Spleen (tissue), 11 donors: ENCODE data around the gene MRPL33. TPM values are rescaled to one million over a fixed set of nuclear protein-coding genes. Genes with fewer than 3 reads are reported as not detected.
"Not testable (repeated sequence)": the region's sequence is repeated elsewhere in the genome, so short reads cannot be mapped to it uniquely, and the experiment has no call there.

Experiments
- DNase-seq: peaks from one replicate; pipeline ENCODE4 v3.0.0-alpha.2; 2020
- H3K27ac ChIP-seq, 8 donors: fragments of 200-600 bp; sonication (generic) in 7 of 8; 1 replicate in 4 of 8; 2 replicates in 4 of 8; pipeline versions ENCODE4 v1.5.0 to v1.8.0; 2016 to 2021; ENCODE audit warnings: inconsistent platforms in 4 of 8, mild to moderate bottlenecking in 4 of 8, moderate library complexity in 1 of 8
- H3K27me3 ChIP-seq, 7 donors: fragments of 200-600 bp; sonication (generic) in 6 of 7; replicated peaks in 1 of 7; 1 replicate in 4 of 7; 2 replicates in 3 of 7; pipeline versions ENCODE4 v1.5.0 to v1.8.0; 2016 to 2021; ENCODE audit warnings: inconsistent platforms in 3 of 7, mild to moderate bottlenecking in 1 of 7
- H3K36me3 ChIP-seq, 6 donors: fragments of 200-600 bp; sonication (generic) in 5 of 6; 1 replicate in 4 of 6; 2 replicates in 2 of 6; pipeline versions ENCODE4 v1.5.0 to v1.8.0; 2016 to 2021; ENCODE audit warnings: inconsistent platforms in 2 of 6
- H3K4me1 ChIP-seq, 6 donors: fragments of 200-600 bp; sonication (generic) in 5 of 6; 1 replicate in 3 of 6; 2 replicates in 3 of 6; pipeline versions ENCODE4 v1.5.0 to v1.8.0; 2016 to 2021; ENCODE audit warnings: inconsistent platforms in 3 of 6
- H3K4me3 ChIP-seq, 8 donors: fragments of 200-600 bp; sonication (generic) in 7 of 8; 1 replicate in 4 of 8; 2 replicates in 4 of 8; pipeline versions ENCODE4 v1.5.0 to v1.8.0; 2016 to 2021; ENCODE audit warnings: inconsistent platforms in 4 of 8, mild to moderate bottlenecking in 4 of 8, moderate library complexity in 2 of 8
- H3K9me3 ChIP-seq, 8 donors: fragments of 200-600 bp; sonication (generic) in 7 of 8; 1 replicate in 4 of 8; 2 replicates in 4 of 8; pipeline versions ENCODE4 v1.5.0 to v1.8.0; 2016 to 2021; ENCODE audit warnings: inconsistent platforms in 4 of 8
- CTCF ChIP-seq, 11 experiments: fragments of 200-600 bp in 7 of 11; fragments of 450-650 bp in 4 of 11; sonication (generic) in 4 of 11; IDR thresholded peaks in 8 of 11; conservative IDR thresholded peaks in 3 of 11; 1 replicate in 7 of 11; 2 replicates in 4 of 11; pipeline versions ENCODE4 v1.4.0 to v1.8.0; 2016 to 2021; ENCODE audit warnings: antibody characterized with exemption in 11 of 11, inconsistent platforms in 4 of 11, mild to moderate bottlenecking in 1 of 11
- POLR2A ChIP-seq, 3 donors: fragments of 450-650 bp; IDR thresholded peaks; one replicate each; pipeline ENCODE4 v1.5.1; 2017; ENCODE audit warnings: antibody characterized with exemption in 3 of 3, mild to moderate bottlenecking in 1 of 3
- POLR2AphosphoS5 ChIP-seq, 3 donors: sonication (generic); formaldehyde crosslinking; IDR thresholded peaks; one replicate each; pipeline ENCODE4 v1.5.1; 2017; ENCODE audit warnings: antibody characterized with exemption in 3 of 3
- WGBS, 5 donors: extraction: QIAGEN DNeasy Blood & Tissue Kit in 3 of 5; methylation state at CpG; one replicate each; pipeline versions ENCODE4 v1.1.5 to v1.1.7; 2013 to 2018; 5-methylcytosine and 5-hydroxymethylcytosine counted together
- intact Hi-C: fragments of 100-400 bp; cut with DNase I; formaldehyde crosslinking; loops from one replicate; pipeline ENCODE4 v1.15.0; 2023; ENCODE audit warnings: low total_unique reads
- polyA plus RNA-seq, 3 donors: library from polyadenylated mRNA; stranded (reverse); fragments of 200-250 nt; gene quantifications; one replicate each; pipeline ENCODE4 v1.2.1, GENCODE V29; 2013
- total RNA-seq, 7 donors: library from RNA; depleted of rRNA in 3 of 7; stranded (reverse); fragments of >200 nt in 3 of 7; fragmentation: NEBNext Ultra II Directional in 4 of 7; extraction: Animal tissue kit (Norgen Biotek cat#: 25700) in 4 of 7; gene quantifications; one replicate each; pipeline versions ENCODE4 v1.1.0 to v1.2.1, GENCODE V29; 2016 to 2021
- donor health status: healthy with polysubstance abuse.
- donor health status: DM: no; HTN: no; CAD: no; lungs with moderate emphysema.
- donor health status: DM: no; HTN: no; CAD: no.
- donor health status: Bipolar disorder and iron deficiency.
- donor health status: healthy.
- donor health status: DM: no; HTN: no; CAD: no.
- donor health status: DM: yes; HTN: yes; CAD: no.

The MRPL33 gene
- total and polyA plus RNA-seq, 10 donors, result 48.3 to 166 (median 80.7) TPM

DNA sequence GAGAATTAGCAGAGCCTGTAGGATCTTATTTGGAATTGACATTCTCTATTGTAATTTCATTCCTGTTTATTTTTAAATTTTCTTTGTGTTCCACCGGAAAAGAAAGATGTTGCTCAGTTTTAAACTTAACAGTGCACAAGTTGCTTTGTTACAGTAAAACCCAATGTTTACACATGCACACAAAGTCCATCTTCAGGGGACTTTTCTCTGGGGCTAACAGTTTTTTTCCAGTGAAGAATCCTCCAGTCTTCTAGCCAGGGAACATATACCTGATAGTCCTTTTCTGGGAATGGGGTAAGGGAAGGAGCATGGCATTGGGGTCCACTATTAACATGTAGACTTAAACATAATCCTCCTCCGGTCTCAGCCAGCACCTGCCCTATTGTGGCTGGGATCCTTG lies 25.2 kb upstream of the MRPL33 start:
- WGBS, 5 donors, result 81 to 94% (median 89%) methylated on average over 2 of the region's 2 CpGs
- Histone ChIP-seq H3K27me3 (no peaks in the 10 kb centered on the region), H3K4me3 (no peak overlapping the region), H3K9me3 (peaks cover 0 to 16% (median 10%) of the 10 kb centered on the region in 8 donors), H3K27ac (no peak overlapping the region), H3K4me1 (no peaks in the 10 kb centered on the region), H3K36me3 (no peaks in the 10 kb centered on the region)
- DNase-seq, result no peak
- intact Hi-C loops, result no loop called here
- no peak for TF ChIP-seq POLR2AphosphoS5 (IDR thresholded peaks at IDR 0.05)
- TF ChIP-seq CTCF (IDR thresholded peaks at IDR 0.05 in 8 of 11, conservative IDR thresholded peaks at IDR 0.05 in 3 of 11), result no peak
- TF ChIP-seq POLR2A (IDR thresholded peaks at IDR 0.05), result no peak

DNA sequence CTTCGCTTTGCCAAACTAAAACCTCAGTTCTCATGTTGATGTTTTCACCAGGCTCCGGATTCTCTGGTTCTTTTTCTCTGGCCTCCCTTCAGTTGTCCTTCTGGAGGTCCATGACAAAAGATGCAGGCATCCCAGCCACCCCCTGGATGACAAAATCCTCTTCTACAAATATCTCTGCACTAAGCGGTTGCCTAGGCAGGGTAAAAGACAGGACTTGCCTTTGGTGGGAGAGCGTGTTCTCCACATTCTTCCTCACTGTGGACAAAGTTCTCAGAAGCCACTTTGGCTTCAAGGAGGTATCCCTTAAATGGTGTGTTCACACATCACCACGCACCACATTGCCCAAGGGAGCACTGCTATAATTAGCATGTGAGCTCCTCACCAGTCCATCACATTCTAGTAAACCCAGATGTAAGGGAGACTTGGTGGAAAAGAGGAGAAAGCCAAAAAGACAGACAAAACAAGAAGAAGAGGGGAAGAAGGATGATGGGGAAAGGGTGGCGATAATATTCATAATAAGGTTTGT lies 23.6 kb upstream of the MRPL33 start:
- intact Hi-C loops, result no loop called here
- WGBS, 5 donors, result 73 to 90% (median 75%) methylated on average over 6 of the region's 6 CpGs
- peaks cover 0 to 4% (median 0%) of the 10 kb centered on the region in 7 donors for H3K27me3 ChIP-seq
- TF ChIP-seq POLR2A (IDR thresholded peaks at IDR 0.05) (no peak), CTCF (IDR thresholded peaks at IDR 0.05 in 8 of 11, conservative IDR thresholded peaks at IDR 0.05 in 3 of 11) (no peak), POLR2AphosphoS5 (IDR thresholded peaks at IDR 0.05) (no peak)
- H3K9me3 ChIP-seq, result peaks cover 0 to 16% (median 10%) of the 10 kb centered on the region in 8 donors
- no peak overlapping the region for H3K4me3 ChIP-seq
- peaks cover 0 to 6% (median 0%) of the 10 kb centered on the region in 6 donors for H3K4me1 ChIP-seq
- DNase-seq, result no peak
- H3K27ac ChIP-seq, result no peak overlapping the region
- H3K36me3 ChIP-seq, result no peaks in the 10 kb centered on the region

GRCh38 chr2:27748803-27749554 lies 22.5 kb upstream of the MRPL33 start:
- peaks cover 0 to 16% (median 10%) of the 10 kb centered on the region in 8 donors for H3K9me3 ChIP-seq
- intact Hi-C loops, result not testable (repeated sequence)
- 76 to 91% (median 79%) methylated on average over 2 of the region's 2 CpGs for WGBS, 5 donors

DNA sequence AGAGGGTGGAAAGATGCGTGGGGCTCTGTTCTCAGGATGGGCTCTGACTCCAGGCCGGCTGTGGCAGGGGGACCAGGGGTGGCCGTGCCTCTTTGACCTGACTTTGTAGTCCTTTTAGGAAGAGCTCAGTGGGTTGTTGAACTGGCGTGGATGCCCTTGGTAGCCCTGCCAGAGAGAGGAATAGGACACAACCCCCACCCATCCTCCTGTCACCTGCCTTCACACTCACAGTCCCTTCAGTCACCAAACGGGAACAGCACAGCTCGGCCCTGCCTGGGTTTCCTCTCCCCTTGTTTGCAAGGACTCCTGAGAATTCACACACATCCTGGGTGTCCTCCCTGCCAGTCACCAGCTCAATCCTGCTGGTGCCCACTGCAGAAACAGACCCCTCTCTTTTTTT lies 20.1 kb upstream of the MRPL33 start:
- WGBS, 5 donors, result 63 to 92% (median 84%) methylated on average over 5 to 6 of the region's 6 CpGs
- Histone ChIP-seq H3K36me3 (no peaks in the 10 kb centered on the region), H3K27ac (no peak overlapping the region), H3K4me3 (no peak overlapping the region), H3K9me3 (peaks cover 0 to 14% (median 9%) of the 10 kb centered on the region in 8 donors), H3K4me1 (peaks cover 0 to 23% (median 0%) of the 10 kb centered on the region in 6 donors), H3K27me3 (peaks cover 0 to 5% (median 0%) of the 10 kb centered on the region in 7 donors)
- TF ChIP-seq CTCF (IDR thresholded peaks at IDR 0.05 in 8 of 11, conservative IDR thresholded peaks at IDR 0.05 in 3 of 11) (no peak), POLR2A (IDR thresholded peaks at IDR 0.05) (no peak), POLR2AphosphoS5 (IDR thresholded peaks at IDR 0.05) (no peak)
- intact Hi-C loops, result no loop called here
- no peak for DNase-seq

More at GRCh38 chr2:27748803-27749554, 22.5 kb upstream of the MRPL33 start:
- not testable (repeated sequence) for H3K27ac ChIP-seq, H3K4me3 ChIP-seq, H3K36me3 ChIP-seq, H3K27me3 ChIP-seq, DNase-seq
- peaks cover 0 to 12% (median 0%) of the 10 kb centered on the region in 6 donors for H3K4me1 ChIP-seq
